Measurements from ENCODE around the gene DCUN1D5.
A peak's percentile ranks its signal among the peaks of the same experiment; 100 is the strongest.
"Not testable (repeated sequence)": the region's sequence is repeated elsewhere in the genome, so short reads cannot be mapped to it uniquely, and the experiment has no call there.

DCUN1D5 gene

DNA sequence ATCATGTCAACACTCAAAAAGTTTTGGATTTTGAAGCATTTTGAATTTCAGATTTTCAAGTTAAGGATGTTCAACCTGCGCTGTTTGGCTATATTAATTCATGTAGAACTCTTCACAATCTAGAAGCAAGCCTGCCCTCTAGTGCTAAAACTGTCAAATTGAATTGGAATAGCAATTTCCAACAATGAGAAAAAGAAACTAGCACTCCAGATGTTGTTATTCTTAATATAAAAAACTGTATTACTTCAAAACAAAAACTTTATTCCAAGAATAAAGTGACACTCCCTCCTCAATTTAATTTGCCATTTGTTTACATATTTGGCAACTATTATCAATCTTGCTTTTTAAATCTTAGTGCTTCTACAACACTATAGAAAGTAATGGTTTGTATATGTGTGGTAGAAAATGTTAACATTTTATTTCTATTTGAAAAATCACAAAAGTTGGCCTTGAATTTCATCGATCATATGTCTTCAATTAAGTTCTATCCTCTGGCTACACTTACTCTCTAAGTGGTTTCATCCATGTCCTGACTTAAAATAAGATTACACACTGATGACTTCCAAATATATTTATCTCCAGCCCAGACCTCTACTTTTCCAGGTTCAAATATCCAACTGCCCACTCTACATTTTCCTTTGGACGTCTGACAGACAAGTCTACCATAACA lies 36.6 kb downstream of the DCUN1D5 start:
- no peak for DNase-seq (ENCODE audit: low read depth in 2 of 2)

DNA sequence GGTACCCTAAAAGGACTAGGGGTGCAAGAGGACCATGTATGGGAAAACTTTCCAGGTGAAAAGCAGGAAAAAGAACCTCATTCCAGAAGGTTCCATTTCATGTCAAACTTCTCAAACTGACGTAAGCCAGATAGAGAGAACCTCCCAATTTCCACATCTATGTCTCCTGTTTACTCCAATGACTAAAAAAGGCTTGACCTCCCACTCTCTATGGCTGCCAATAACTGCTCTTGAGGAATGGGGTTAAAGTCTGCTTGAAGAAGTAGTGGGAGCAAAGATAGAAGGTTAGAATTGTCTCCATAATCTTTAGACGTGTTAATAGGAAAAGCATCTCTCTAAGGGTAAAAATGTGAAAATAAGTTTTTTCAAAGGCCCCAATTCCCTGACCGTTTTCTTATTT lies 38.0 kb downstream of the DCUN1D5 start:
- DNase-seq (ENCODE audit: low read depth in 2 of 2), result no peak

DNA sequence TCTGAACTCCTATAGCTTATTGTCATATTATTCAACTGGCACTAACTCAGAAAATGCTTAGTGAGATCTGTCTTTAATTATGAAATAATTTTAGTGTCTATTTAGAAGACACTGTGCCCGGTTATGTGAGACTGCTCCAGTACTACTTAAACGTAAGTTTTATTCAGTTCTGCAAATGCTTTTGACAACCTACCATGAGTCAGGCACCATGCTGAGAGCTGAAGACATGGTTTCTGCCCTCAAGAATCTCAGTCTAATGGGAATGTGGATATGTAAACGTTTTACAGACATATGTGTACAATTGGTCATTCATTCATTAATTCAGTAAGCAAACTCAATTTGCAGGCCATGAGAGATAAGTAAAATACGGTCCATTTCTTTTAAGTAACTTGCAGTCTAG lies 40.0 kb downstream of the DCUN1D5 start:
- no peak for DNase-seq (ENCODE audit: low read depth in 2 of 2)

DNA sequence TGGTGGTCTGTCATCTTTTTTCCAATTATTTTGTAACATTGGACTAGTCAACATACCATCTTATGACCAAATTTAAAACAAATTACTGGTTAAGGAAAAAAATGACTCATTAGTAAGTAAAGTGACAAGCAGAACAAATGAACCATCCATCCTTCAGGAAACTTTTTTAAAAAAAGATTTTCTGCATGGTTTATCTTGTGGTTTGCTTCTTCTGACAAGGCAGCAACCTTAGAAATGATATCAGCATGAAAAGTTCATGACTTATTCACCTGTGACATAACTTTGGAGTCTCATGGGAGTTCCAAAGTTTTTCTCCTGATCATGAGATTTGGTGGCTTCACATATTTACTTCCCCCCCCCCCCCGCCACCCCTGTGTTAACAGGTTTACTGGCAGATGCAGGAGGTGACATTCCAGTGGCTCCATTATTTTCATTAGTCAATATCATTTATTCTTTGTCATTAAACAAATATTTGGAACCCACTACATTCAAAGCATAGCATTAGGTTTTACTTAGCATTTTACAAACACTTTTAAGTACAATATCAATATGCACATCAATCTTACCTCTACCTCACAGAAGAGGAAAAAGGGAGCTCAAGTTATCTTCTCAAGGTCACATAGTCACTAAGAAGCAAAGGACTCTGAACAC lies 40.7 kb downstream of the DCUN1D5 start:
- no peak for DNase-seq (ENCODE audit: low read depth in 2 of 2)

DNA sequence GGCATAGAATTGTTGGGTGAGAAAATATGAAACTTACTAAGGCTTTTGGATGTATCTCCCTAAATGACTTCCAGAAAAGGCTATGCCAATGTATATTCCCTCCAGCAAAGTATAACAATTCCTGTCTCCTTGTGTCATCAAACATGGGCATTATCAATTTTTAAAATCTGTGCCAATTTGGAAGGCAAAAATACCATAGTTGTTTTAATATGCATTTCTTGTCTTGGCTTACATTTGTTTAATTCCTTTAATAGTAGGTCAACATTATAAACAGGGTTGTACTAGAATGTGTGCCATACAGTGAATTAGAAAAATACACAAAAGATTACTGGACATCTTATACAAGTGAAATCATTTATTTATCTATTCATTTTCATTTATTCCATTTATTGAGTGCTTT lies 41.6 kb downstream of the DCUN1D5 start:
- DNase-seq (ENCODE audit: low read depth in 2 of 2), result no peak

DNA sequence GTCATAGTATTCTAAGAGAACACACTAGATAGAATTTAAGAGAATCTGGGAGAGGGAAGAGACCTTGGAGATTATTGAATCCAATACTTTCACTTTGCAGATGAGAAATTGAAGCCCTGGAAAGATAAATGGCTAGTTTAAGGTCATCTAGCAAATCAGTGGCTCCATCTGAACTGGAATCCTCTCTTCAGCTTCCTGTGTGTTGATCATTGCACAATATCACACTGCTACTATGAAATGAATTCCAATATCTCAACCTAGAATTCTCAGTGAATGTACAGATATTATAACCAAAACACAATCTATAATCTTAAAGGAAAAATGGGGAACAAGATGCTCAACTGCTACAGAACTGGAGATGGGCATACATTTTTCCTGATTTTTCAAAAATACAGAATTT lies 44.1 kb downstream of the DCUN1D5 start:
- DNase-seq (ENCODE audit: low read depth in 2 of 2), result no peak

DNA sequence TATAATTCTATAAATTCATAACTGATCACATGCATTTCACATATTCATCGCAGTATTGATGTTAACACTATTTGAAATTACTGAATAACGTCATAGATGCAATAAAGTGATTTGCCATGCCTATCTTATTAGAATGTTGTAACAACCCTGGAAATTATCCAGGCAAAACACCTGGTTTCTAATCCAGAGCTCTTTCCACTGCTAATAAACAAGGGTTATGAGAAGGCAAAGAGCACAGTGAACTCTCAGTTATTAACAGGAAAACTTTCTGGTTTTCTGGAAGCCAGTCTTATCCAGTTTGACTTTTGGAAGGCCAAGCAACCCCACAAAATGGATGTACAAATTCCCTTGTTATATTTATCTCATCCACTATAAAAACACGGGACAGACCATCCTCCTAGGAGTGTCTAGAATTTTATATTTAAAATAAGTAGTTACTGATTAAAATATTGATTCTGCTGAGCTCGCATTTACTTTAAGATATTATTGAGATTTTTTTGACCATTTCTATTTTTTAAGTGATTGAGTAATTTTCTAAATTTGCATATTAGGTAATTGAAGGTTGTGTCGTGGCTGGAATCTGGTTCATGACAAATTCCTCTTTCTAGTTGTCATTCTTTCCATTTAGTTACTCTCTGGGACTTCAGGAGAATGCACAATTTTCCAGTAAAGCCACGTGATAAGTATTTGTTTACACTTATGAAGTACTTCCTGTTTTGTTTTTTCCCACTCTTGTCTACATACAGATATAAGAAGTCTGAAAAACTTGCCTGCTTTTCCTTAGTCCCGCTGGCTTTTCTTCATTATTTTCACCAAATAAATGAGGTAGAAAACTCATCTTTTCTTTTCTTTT lies 47.9 kb downstream of the DCUN1D5 start:
- no peak for DNase-seq (ENCODE audit: low read depth in 2 of 2)

DNA sequence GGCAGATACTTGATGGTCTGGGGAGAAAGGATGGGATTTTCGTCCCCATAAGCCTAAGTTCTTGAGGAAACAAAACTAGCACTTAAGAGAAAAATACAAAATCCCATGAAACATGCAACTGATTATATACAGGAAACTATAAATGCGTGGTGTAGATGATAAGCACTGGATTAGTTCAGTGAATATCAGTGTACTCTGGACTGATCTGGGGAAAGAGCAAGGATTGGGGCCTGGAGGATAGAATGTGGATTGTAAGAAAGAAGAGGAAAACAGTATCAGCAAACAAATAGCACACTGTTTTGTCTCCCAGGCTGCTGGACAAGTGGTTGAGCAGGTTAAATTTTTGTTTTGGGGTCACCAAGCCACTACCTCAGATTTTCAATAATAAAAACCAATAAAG lies 49.8 kb downstream of the DCUN1D5 start:
- DNase-seq (ENCODE audit: low read depth in 2 of 2), result no peak

DNA sequence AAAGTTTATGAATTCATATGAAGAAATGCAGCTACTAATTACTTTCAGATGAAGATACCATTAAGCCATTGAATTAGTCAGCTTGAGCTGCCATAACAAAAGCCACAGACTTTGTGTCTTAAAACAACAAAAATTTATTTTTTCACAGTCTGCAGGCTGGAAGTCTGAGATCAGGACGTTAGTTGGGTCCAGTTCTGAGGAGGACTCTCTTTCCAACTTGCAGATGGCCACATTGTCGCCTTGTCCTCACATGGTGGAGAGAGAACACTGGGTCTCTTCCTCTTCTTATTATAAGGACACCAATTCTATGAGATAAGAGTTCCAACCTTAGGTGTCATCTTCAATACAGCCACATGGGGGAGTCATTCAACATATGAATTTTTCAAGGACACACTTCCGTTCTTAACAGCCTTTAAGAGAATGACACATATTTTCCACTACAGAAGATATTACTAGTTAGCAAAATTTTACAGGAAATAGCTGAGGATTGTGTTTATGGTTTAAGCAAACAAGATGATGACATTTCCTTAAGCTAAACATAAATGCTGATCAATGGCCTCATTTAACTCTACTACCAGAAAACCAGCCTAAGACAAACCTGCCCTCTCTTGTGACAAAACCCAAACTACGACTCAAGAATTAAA lies 56.0 kb downstream of the DCUN1D5 start:
- peak in 1 of 2 donors; percentile 42 for DNase-seq (ENCODE audit: low read depth in 2 of 2)

DNA sequence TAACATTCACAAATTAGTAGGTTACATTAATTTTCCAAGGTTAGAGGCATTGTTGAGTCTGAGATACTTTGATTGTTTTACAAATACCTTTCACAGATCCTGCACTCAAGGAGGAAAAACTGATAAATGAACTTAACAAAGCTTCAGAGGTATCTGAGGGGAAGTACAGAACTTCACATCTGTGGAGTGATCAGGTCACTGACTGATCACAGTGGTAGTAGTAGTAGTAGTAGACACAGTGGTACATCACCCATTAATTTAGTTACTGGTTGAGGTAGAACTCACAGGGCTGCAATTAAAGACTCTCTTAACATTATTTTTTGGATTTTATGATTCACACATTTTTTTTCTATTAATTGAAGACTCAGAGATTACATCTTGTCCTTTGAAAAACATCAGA lies 56.7 kb downstream of the DCUN1D5 start:
- DNase-seq (ENCODE audit: low read depth in 2 of 2), result no peak

DNA sequence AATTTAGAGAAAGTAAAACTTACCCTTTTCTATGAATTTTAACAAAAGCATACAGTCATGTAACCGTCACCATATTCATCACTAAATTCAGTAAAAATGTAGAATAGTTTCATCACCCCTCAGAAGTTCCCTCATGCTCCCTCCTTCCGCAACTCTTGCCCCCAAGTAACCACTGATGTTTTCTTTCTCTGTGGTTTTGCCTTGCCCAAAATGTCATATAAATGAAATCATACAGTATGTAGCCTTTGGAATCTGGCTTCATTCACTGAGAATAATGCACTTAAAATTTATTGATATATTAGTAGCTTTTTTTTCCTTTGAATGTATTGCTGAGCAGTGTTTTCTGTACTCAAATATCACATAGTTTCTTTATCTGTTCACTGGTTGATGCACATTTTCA lies 60.1 kb downstream of the DCUN1D5 start:
- DNase-seq (ENCODE audit: low read depth in 2 of 2), result no peak

DNA sequence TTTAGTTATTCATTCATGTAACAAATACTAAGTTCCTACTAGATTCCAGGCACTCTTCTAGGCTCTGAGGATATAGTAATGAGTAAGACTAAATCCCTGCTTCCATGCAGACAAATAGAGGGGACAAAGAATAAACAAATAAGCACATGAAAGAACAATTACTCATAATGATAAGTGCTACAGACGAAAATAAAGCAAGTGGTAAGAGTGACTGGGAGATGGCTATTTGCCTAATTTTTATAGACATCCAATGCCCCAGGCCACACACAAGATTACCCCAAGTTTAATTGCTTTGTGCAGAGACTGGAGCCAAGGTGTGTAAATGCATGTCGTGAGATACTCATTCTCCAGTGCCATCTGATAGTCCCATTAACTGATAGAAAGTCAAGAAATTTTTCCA lies 62.6 kb downstream of the DCUN1D5 start:
- DNase-seq (ENCODE audit: low read depth in 2 of 2), result no peak

DNA sequence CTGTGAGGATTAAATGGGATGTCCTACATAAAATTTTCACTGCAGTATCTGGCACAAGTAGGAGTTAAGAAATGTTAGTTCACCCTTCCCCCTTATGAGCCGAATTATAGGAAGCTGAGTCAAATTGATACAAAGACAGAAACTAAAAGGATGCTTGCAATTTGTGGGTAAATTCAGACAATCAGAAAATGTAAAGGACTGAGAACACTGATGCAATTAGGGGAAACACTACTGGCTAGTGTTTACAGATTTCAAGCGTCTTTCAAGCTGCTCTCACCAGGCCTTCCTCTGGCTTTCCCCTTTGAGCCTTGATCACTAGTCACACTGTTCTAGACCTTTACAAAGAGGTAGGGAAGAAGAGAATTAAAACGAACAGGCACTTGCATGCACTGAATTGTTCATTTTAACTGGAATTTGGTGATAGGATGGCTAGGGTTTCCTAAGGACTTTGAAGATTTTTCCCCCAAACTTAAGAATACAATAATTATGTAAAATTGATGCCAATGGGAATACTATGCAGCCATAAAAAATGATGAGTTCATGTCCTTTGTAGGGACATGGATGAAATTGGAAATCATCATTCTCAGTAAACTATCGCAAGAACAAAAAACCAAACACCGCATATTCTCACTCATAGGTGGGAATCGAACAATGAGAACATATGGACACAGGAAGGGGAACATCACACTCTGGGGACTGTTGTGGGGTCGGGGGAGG lies 63.5 kb downstream of the DCUN1D5 start:
- DNase-seq (ENCODE audit: low read depth in 2 of 2), result not testable (repeated sequence)

DNA sequence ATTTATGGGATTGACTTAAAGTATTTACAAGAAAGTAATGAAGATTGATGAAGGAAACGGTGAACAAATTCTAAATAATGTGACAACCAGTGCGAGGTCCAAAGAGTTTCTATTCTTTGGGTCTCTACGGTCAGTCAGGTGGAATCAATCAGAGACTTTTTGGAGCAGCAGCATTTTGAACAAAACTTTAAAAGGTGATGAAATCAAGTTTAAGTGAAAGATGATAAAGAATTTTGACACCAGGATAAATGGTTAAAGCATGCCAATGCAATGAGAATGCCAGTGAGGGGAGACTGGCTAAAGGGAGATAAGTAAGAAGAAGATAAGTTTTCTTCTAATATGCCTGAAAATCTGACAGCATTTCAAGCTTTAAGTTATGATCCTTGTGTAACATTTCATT lies 67.9 kb downstream of the DCUN1D5 start:
- no peak for DNase-seq (ENCODE audit: low read depth in 2 of 2)

DNA sequence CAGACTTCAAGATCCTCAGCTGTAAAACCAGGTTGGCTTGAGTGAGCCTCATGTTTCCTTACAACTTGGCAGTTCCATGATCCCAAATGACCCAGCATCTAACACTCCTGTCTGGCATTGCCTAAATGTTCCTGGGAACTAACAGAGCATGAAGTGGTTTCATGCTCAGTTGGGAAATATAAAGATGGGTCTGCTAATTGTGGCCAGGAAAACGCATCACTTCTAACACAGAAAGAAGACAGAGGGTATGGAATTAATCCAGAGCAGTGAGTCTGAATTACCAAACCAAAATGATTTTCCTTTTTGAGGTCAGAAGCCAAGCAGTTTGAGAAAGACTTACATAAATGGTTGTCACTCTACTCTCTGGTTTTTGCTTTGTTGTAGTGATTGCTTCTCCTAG lies 75.9 kb downstream of the DCUN1D5 start:
- no peak for DNase-seq (ENCODE audit: low read depth in 2 of 2)

DNA sequence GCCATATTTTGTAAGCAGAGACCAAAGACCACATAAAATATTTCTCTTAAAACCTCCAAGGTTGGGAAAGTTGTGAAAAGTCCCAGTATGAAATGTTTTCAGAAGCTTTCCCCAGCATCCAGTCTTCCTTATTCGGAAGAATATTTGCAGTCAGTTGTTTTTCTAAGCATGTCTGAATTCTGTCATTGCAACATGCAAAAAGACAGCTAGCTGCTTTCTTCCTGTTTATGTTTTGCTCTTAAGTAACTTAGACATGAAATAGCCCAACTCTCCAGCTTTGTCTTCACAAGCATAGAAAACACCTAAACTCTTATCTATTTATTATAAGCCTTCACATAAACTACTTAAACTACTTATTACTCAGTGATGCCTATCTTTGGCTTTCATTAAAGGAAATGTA lies 78.5 kb downstream of the DCUN1D5 start:
- DNase-seq (ENCODE audit: low read depth in 2 of 2), result no peak
